Measurements from ENCODE around the gene PDXK.

Gene PDXK

DNA sequence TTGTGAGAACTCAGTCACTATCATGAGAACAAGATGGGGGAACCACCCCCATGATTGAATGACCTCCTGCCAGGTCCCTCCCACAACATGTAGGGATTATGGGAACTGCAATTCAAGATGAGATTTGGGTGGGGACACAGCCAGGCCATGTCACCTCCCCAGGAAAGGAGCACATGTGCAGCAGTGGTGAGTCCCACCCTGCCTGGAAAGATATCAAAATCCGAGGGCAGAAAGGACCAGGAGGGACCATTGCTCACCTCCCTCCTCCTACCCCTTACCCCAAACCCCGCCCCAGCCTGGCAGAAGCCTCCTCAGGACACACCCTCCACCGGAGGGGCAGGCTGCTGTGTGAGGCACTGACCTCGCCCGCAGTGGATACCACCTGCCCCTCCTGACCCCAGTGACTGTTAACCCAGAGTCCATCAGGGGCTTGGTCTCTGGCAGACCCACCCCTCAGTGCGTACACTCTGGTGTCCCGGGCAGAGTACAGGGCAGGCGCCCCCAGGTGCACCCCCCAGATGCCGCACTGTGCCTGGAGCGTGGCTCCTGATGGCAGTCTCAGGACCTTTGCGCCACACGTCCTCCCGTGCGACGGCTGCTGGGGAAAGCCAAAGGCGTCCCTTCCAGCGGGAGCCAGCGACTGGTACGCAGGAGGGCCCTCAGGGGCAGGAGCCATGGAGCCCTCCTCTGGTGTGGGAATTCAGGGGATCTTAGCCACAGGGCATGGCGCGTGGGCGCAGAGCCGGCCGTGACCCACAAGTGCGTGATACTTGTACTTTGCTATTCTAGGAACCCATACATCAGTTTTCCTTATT lies 20.9 kb downstream of the PDXK start:
- DNase-seq (ENCODE audit: low spot score), result no peak
- Histone ChIP-seq H3K27ac (peak overlapping the region; percentile 16 to 41), H3K4me3 (no peak overlapping the region)
- TF ChIP-seq, protein P1, sequence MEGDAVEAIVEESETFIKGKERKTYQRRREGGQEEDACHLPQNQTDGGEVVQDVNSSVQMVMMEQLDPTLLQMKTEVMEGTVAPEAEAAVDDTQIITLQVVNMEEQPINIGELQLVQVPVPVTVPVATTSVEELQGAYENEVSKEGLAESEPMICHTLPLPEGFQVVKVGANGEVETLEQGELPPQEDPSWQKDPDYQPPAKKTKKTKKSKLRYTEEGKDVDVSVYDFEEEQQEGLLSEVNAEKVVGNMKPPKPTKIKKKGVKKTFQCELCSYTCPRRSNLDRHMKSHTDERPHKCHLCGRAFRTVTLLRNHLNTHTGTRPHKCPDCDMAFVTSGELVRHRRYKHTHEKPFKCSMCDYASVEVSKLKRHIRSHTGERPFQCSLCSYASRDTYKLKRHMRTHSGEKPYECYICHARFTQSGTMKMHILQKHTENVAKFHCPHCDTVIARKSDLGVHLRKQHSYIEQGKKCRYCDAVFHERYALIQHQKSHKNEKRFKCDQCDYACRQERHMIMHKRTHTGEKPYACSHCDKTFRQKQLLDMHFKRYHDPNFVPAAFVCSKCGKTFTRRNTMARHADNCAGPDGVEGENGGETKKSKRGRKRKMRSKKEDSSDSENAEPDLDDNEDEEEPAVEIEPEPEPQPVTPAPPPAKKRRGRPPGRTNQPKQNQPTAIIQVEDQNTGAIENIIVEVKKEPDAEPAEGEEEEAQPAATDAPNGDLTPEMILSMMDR (IDR thresholded peaks at IDR 0.05), result no peak

DNA sequence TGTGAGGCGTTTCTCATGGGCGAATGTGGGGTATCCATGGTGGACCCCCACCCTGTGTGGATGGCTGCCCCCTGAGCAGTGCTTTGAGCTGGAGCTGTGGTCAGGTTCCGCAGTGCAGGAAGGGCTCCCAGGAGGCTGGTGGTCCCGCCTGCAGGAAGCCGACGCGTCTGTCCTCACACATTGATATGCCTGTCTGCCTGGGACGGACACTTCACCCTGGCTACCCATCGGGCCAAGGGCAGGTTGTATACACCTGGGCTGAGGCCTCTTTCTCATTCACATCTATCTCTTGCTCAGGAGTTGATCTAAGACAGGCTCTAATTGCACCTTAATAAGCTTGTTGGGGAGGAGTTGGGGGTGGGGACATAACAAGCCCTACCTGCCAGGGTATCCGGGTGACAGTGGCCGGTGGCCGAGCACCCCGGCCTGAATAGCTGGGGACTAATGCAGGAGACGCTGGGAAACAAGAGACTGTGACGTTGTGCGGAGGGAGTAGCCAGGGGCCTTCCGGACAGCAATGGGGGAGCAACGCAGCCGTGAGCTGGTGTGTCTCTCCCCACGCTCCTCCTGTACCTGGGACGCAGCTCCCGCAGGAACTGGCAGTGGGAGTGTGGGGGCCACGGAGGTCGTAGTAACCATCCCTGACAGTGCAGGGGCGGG lies 21.7 kb downstream of the PDXK start:
- DNase-seq (ENCODE audit: low spot score), result no peak
- peak overlapping the region; percentile 21 to 41 for H3K27ac ChIP-seq
- TF ChIP-seq, protein P1 (IDR thresholded peaks at IDR 0.05), result no peak
- H3K4me3 ChIP-seq, result no peak overlapping the region

DNA sequence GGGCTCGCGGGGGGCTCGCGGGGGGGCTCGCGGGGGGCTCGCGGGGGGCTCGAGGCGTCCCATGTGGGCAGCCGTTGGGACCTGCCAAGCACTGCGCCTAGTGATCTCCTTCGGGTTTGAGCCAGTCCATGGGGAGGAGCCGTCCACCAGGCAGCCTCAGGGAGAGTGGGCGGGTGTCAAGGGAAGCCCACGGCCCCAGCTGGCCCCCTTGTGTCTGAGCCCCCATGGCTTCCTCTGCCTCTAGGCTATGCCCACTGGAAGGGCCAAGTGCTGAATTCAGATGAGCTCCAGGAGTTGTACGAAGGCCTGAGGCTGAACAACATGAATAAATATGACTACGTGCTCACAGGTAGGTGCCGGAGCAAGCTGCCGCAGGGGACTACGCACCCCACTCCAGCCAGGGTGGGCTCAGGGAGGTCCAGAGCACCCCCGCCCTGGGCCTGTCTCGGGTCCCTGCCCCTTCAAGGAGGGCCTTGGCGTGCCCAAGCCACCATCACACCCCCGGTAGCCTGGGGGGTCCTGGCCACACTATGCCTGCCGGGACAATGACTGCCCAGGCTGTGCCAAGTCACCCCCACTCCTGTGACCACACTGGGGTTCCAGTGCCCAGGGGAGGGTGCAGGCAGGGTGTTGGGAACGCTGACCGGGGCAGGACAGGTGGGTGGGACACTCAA lies 22.6 kb downstream of the PDXK start:
- Histone ChIP-seq H3K27ac (no peak overlapping the region), H3K4me3 (no peak overlapping the region)
- DNase-seq (ENCODE audit: low spot score), result no peak
- TF ChIP-seq, protein P1 (IDR thresholded peaks at IDR 0.05), result no peak

DNA sequence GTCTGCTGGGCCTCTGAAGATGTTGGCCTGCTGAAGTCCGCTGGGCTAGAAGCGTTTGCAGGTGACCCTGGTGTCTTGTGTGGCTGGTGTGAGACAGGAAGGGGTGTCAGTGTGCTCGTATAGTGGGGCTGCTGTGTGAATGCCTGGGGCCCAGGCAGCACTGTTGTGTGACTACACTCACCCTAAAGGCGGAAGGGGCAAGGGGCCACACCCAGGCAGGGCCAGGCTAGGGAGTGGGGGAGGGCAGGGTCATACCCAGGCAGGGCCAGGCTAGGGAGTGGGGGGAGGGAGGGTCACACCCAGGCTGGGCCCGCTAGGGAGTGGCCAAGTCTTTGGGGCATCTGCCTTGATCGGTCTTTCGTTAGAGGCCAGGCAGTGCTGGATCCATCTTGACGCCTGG lies 25.0 kb downstream of the PDXK start:
- H3K27ac ChIP-seq, result no peak overlapping the region
- TF ChIP-seq, protein P1 (IDR thresholded peaks at IDR 0.05), result no peak
- no peak overlapping the region for H3K4me3 ChIP-seq
- DNase-seq (ENCODE audit: low spot score), result no peak

DNA sequence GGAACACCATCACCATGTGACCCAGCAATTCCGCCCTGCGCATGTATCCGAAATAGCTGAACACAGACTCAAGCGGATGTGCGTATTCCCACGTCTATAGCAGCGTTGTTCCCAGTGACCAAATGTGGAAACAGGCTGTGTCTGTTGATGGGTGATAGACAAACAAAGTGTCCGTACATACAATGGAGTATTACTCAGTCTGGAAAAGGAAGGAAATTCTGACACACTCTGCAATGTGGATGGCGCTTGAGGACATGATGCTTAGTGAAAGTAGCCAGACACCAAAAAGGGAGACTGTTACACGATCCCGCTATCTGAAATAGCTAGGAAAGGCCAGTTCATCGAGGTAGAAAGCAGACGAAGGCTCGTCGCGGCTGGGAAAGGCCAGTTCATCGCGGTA lies 25.8 kb downstream of the PDXK start:
- no peak for DNase-seq (ENCODE audit: low spot score)
- Histone ChIP-seq H3K4me3 (no peak overlapping the region), H3K27ac (no peak overlapping the region)
- TF ChIP-seq, protein P1 (IDR thresholded peaks at IDR 0.05), result no peak

DNA sequence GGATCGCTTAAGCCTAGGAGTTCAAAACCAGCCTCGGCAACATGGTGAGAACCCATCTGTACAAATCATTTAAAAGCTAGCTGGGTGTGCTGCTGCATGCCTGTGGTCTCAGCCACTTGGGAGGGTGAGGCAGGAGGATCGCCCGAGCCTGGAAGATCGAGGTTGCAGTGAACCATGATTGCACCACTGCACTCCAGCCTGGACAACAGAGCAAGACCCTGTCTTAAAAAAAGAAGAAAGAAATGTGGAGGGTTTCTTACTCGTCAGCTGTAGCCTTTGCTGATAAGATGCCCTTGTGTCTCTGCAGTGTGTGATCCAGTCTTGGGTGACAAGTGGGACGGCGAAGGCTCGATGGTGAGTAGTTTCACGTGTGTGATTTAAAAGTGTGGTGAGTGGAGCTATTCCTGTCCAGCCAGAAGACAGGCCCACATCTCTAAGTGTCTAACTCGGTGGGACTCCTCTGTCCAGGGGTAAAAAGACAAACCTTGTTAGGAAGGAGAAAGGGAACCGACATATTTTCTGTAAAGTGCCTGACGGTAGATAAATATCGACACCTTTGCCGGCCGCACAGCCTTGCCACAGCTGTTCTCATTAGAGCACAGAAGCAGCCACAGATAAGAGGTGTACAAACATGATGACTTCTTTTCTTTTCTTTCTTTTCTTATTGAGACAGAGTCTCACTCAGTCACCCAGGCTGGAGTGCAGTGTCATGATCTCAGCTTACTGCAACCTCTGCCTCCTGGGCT lies 27.0 kb downstream of the PDXK start:
- H3K4me3 ChIP-seq, result no peak overlapping the region
- no peak for DNase-seq (ENCODE audit: low spot score)
- H3K27ac ChIP-seq, result no peak overlapping the region
- TF ChIP-seq, protein P1 (IDR thresholded peaks at IDR 0.05), result no peak
